Hematopoietic multipotent progenitor cell (in vitro differentiated cells): ENCODE data around the gene TEKT5. TPM values are rescaled to one million over a fixed set of nuclear protein-coding genes. Genes with fewer than 3 reads are reported as not detected.
A peak's percentile ranks its signal among the peaks of the same experiment; 100 is the strongest.
"Not testable (repeated sequence)": the region's sequence is repeated elsewhere in the genome, so short reads cannot be mapped to it uniquely, and the experiment has no call there.

Source experiments
- DNase-seq, 3 donors: peaks; one replicate each; pipeline ENCODE4 v3.0.0-alpha.2; 2011 to 2015; ENCODE audit warnings: low read depth in 2 of 3, low spot score in 2 of 3
- total RNA-seq: library from RNA; depleted of rRNA; stranded (reverse); fragments of >200 nt; gene quantifications from one replicate; pipeline ENCODE4 v1.2.3, GENCODE V29; 2012

Gene TEKT5
- total RNA-seq, 1 donor, result under 0.01 TPM

DNA sequence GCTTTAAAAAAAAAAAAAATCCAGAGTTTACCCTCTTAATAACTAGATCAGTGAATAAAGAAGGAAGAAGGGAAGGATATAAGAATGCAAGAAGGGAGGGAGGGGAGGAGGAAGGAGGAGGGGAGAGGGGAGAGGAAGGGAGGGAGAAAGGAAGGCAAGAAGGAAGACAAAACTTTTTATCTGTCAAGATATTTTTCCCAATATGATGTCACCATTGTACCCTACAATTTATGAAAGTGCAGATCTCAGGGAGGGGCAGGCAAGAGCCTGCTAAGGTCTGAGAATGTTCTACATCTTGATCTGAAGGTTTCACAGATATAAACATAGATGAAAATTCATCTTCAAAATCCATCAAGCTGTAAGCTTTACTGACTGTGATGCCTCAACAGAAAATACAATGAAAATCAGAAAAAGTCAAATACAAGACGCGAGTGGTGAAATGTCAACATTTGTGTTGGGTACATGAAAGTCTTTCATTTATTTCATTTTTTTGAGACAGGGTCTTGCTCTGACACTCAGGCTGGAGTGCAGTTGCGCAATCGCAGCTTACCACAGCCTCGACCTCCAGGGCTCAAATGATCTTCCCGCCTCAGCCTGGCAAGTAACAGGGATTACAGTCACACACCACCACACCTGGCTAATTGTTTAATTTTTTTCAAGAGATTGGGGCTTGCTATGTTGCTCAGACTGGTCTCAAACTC, 57.2 kb downstream of the TEKT5 start:
- DNase-seq, result no peak

DNA sequence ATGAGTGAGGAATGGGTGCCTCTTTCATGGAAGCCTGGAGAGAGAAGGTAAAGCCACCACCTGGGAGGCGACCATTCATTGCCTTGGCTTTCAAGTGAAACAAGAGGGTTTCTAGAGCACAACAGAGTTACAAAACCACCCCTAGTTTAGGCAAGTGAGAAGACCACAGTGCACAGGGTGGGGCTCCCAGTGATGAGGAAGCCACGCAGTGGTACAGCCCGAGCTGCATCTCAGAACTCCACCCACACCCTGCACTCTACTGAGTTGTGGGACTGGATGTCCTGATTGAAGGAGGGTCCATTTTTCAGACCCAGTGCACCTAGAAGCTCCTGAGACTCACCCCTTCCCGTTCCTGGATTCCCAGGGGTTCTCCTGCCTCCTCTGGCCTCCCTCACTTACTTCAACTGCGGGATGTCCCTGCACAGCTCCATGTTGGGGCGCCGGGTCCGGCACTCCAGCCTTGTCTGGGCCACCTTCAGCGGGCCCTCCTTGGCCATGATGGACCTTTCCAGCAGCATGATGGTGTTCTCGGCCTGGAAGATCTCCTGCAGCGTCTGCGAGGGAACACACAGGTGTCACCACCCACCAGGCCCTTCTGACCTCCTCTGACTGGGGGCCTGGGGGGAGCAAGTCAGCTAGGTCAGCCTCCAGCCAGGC, 59.2 kb downstream of the TEKT5 start:
- no peak for DNase-seq

DNA sequence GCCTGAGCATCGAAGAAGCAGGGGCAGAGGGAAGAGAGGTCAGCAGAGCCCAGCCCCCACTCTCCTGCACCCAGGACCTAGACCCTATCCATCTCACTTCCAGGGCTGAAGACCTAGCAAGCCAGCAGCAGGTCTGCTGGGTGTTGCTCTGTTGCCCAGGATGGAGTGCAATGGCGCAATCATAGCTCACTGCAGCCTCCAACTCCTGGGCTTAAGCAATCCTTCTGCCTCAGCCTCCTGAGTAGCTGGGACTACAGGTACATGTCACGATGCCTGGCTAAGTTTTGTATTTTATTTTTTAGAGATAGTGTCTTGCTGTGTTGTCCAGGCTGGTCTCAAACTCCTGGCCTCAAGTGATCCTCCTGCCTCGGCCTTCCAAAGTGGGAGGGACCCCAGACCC, 61.3 kb downstream of the TEKT5 start:
- not testable (repeated sequence) for DNase-seq

DNA sequence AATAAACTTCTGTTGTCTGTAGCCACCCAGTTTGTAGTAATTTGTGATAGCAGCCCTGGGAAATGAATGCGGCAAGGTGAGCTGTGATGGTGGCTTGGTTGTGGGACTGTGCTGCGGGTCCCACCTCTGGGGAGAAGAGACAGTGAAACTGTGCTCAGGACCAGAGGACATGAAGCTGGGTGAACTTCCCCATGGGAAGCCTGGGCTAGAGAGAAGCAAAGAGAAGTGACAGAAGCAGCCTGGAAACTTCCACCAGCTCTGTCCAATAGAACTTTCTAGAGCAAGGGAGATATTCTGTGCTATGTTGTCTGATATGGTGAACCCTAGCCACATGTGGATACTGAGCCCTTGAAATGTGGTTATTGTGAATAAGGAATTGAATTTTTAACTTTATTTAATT, 62.8 kb downstream of the TEKT5 start:
- DNase-seq, result no peak

DNA sequence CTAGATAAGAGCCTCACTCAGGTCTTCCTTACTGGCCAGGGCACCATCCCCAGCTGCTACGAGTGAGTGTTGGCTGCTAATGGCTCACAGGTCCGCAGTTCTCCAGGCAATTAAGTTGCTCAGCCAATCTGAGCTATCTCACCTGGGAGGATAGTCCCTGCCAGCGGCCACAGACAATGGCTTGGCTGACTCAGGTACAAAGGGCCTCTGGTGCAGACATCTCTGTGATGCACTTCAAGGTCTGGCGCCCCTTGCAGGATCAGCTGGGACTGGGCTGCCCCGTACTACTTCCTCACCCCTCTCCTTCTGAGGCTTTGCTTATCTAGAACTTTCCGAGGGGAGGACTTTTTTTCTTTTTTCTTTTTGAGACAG, 65.2 kb downstream of the TEKT5 start:
- DNase-seq, result no peak

DNA sequence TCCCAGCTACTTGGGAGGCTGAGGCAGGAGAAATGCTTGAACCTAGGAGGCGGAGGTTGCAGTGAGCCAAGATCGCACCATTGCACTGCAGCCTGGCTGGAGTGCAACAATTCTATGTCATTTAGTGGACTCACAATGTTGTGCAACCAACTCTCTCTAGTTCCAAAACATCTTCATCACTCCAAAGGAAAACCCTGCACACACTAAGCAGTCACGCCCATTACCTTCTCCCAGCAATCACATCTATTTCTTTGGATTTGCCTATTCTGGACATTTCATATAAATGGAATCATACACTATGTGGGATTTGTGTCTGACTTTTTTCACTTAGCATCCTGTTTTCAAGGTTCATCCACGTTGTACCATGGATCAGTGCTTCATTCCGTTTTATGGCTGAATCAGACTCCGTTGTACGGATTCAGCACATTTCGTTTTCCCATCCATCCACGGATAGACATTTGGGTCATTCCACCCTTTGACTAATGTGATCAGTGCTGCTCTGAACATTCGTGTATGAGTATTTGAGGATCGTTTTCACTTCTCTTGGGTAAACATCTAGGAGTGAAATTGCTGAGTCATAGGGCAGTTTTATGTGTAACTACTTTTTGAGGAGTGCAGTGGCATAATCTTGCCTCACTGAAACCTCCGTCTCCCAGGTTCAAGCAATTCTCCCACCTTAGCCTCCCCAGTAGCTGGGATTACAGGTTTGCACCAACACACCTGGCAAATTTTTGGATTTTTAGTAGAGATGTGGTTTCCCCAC, 69.0 kb downstream of the TEKT5 start:
- peak in 1 of 3 donors; percentile 6 for DNase-seq

DNA sequence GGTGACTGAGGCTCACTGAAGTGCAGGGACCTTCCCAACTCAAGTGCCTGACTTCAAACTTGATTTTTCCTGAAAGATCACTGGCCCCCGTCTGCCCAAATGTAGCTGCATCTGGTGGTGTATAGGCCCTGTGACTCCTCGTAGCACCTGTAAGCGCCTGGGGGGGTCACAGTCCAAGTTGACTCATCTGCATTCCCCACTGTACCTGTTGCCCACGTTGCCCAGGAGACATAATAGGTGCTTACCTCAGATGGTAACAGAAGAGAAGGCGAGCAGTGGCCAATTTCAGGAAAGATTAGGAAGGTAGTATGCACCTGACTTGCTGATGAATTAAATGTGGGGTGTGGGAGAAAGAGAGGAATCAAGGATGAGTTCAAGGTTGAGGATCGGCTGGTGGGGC, 70.2 kb downstream of the TEKT5 start:
- DNase-seq, result no peak

DNA sequence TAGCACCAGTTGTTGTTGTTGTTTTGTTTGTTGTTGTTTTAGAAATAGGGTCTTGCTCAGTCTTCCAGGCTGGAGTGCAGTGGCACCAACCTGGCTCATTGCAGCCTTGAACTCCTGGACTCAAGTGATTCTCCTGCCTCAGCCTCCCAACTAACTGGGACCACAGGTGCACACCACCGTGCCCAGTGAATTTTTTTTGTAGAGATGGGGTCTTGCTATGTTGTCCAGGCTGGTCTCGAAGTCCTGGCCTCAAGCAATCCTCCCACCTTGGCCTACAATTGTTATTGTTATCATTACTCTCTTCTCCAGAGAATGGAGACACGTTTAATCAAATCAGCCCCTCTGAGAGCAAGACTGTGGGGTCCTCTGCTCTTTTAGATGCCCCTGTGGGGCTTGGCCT, 71.7 kb downstream of the TEKT5 start:
- DNase-seq, result no peak

DNA sequence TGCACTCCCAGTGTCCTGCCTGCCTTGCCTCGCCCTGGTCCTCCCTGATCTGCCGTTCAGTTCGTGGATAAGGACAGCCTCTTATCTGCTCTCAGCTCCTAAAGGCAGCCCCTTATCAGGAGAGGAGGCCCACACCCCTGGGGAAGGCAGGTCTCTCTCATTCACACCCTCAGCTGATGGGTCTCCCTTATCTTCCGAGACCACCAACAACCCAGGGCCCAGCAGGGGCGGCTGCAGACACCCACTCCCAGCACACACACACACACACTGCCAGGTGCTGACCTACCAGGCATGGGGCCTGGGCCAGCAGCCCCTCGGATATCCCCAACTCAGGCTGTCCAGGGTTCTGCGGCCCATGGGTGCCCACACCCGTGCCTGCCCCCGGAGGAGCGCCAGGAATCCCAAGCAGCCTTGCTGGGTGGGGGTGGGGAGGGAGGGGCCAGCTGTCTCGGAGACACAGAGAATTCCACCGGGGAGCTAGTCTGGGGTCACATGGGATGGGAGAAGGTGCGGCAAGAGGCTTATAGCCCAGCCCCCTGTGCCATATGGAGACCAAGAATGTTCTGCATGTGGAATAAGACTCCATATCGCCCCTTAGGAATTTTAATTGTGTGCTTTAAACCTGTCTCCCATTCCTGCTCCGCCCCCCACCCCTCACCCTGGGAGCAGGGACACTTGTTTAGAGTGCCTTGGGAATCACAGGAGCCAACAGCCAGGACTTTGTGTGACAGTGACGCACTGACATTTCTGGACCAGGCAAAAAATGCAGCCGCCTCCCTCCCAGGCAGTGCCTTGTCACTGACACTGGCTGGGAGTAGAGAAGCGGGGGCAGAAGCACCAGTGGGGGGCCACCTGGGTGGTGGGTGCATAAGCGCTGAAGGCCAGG, 72.5 kb downstream of the TEKT5 start:
- DNase-seq, result no peak

DNA sequence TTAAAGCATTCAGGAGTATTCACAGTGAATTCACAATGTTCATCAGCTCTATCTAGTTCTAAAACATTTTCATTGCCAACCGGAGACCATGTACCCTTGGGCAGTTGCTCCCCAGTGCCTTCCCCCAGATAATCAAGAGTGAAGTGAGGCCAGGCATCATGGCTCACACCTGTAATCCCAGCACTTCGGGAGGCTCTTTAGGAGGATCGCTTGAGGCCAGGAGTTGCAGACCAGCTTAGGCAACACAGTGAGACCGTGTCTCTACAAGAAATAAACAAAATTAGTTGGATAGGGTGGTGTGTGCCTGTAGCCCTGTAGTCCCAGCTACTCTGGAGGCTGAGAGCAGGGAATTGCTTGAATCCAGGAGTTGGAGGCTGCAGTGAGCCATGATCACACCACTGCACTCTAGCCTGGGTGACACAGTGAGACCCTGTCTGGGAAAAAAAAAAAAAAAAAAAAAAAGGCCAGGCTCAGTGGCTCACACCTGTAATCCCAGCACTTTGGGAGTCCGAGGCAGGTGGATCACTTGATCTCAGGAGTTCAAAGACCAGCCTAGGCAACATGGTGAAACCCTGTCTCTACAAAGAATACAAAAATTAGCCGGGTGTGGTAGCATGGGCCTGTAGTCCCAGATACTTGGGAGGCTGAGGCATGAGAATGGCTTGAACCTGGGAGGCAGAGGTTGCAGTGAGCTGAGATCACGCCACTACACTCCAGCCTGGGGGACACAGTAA, 73.3 kb downstream of the TEKT5 start:
- DNase-seq, result not testable (repeated sequence)

DNA sequence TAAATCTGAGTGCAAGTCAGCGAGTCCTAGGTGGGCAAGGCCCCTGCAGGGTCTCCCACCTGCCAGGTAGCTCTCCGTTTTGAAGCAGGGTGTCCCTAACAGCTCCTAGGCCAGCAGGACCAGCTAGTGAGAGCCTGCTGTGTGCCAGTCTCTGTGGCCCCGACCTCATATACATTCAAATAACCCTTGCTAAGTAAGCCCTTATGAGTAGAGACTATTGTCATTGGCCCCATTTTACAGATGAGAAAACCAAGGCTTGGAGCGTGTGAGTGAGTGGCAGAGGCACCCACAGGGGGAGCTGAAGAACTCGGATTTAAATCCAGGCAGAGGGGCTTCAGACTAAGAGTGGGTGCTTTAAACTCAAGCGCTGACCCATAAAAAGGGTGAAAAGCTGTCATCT, 74.6 kb downstream of the TEKT5 start:
- no peak for DNase-seq

DNA sequence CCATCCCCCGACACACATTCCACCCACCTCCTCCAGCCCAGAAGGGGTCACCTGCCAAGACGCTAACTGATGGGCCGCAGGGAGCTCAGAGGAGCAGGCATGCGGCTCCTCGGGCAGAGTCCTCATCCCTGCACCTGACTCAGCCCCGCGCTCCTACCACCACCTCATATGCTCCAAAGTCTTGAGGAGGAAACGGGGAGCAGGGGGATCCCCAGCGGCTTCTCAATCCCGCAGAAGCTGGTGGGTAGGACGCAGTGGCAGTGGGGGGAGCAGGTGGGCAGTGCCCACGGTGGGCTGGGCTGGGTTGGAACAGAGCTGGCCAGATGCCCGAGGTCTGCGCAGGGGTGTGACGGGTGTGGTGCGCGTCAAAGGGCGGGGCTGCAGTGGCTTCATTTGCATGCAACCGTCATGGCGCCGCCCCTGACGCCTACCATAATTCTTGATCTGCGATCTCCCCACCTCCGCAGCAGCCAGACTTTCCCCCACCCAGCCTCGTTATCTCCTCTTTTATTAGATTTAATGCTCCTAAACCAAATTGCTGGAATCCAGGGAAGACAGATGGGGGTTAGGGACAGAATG, 75.4 kb downstream of the TEKT5 start:
- peak in 2 of 3 donors; percentile 35 to 51 for DNase-seq

DNA sequence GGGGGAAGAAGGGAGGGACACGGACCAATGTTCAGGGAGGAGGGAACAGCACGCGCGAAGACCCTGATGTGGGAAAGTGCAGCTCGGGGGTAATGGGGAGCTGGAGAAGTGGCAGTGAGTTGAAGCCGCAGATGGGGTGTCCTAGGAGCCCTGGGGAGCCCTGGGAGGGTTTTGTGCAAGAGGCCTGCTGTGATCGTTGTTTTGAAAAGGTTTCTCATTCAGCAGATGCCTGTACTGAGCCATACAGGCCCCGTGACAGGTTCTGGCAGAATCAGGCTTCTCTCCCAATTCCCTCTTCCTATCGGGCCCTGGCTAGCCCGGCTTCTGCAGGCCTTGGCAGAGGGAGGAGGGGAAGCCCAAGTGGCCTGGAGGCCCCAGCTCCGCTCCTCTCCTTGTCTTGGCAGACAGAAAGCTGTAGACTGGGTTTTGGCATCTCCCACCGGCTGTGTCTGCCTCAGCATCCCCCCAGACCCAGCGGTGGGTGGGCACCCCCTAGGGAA, 76.0 kb downstream of the TEKT5 start:
- no peak for DNase-seq

DNA sequence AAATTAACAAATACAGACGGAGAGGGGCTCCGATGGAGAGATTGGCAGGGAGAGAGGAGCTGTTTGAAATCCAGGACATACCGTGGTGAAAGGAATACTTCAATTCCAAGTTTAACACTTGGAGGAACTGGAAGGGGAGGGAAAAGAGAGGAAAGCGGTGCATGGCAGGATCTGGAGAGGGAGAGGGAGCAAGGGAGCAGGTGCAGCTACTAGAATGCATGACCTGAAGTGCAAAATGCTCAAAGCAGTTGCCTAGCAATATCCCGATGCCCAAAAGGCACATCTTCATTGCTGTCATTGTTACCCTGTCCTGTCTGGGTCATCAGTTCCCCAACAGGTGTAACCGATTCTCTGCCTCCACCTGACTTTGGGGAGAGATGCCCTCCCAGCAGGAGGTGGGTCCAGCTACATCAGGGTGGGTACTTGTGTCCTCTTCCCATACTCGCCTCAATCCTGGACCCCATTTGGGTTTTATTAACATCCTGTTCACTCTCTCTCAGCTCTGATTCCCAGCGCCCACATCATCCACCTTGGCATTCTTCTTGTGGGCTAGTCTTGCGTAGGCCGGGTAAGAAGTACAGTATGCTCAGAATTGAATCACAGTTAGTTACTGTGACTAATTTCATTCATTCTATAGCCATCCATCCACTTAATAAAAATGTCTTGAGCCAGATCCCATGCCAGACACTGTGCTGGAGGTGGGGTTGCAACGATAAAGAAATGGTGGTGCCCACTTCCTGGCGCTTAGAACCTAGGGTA, 76.9 kb downstream of the TEKT5 start:
- DNase-seq, result no peak

DNA sequence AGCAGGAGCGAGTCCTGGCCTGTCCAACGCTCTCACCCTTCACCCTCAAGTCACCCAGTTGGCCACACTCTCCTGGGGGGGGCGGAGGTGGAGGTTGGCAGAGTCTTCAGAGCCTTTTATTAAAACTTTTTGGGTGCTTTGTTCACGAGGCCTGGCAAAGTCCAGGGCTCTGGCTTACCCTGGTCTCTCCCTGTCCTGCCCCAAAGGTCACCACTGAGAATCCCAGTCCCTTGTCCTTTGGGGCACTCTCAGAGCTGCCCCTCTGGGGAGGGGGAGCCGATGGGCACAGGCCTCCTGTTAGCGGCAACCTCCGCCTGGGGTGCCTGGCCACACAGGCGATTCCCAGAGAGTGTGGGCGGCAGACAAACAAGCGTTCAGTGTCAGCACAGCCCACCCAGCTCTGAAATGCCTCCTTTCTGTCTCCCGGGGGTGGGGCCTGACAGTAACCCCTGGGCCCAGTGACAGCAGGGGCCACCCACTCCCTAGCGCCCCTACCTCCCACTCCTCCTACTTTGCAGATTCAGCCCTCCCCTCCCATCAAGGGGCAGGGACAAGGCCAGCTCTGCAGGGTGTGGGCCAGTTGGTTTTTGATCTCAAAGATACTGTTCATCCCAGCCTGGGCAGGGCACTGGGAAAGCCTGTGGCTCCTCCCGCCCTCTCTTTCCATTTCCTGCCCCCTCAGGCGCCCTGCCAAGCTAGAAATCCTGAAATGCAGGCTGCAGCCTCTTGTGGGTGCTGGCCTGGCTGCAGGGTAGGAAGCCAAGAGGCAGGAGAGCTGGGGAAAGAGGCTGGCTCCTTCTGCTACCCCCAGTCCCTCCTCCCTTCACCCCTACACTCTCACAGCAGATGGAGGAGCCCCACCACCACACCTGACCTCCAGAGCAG, 77.7 kb downstream of the TEKT5 start:
- no peak for DNase-seq

DNA sequence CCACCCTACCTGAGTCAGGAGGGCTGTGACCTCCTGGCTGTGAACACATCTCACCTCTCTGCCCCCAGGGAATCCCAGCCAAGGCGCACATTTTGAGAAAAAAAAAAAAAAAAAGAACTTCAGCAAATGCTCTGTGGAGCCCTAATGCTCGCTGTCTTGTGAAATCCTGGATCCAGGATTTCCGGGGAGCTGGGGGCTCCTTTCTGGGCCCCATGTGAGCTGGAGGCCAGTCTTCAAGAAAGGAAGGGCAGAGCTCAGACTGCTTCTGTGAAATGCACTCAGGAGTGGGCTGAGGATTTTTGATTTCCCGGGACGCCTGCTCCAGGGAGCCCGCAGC, 78.3 kb downstream of the TEKT5 start:
- no peak for DNase-seq

DNA sequence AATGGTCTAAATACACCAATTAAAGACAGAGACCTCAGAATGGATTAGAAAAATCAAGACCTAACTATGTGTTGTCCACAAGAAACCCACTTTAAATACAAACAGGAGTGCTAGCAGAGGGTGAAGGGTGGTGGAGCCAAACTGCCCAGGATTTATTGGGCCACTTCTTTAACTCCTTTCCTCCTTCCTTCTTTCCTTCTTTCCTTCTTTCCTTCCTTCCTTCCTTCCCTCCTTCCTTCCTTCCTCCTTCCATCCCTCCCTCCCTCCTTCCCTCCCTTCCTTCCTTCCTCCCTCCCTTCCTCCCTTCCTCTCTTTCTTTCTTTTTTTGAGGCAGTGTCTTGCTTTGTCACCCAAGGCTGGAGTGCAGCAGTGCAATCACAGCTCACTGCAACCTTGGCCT, 80.0 kb downstream of the TEKT5 start:
- DNase-seq, result no peak
